Adipose tissue (tissue), 3 donors: ENCODE data around the gene BMP6. TPM values are rescaled to one million over a fixed set of nuclear protein-coding genes. Genes with fewer than 3 reads are reported as not detected.
"Not testable (repeated sequence)": the region's sequence is repeated elsewhere in the genome, so short reads cannot be mapped to it uniquely, and the experiment has no call there.

Experiments used
- H3K27ac ChIP-seq: one replicate; pipeline ENCODE4 v1.5.1; 2013; ENCODE audit warnings: low read depth, low read length
- WGBS, 3 donors: extraction: QIAGEN DNeasy Blood & Tissue Kit; methylation state at CpG; one replicate each; pipeline ENCODE4 v1.1.7; 2013; 5-methylcytosine and 5-hydroxymethylcytosine counted together
- polyA plus RNA-seq, 3 donors: library from polyadenylated mRNA; stranded (reverse); fragments of 200-250 nt; gene quantifications; one replicate each; pipeline ENCODE4 v1.2.3, GENCODE V29; 2013
- donor health status: healthy with polysubstance abuse.
- donor health status: Bipolar disorder and iron deficiency.
- donor health status: healthy.

Gene BMP6
- polyA plus RNA-seq, 3 donors, result 0.83 to 10.1 (median 3.1) TPM

- 74 to 82% (median 75%) methylated on average over 9 of the region's 9 CpGs for WGBS, 3 donors
- no peak overlapping the region for H3K27ac ChIP-seq
Measured at GRCh38 chr6:7811441-7811840, 85.5 kb downstream of the BMP6 start.

- H3K27ac ChIP-seq, result no peak overlapping the region
- 46 to 70% (median 69%) methylated on average over 2 of the region's 2 CpGs for WGBS, 3 donors
Measured at GRCh38 chr6:7812623-7813022, 86.7 kb downstream of the BMP6 start.

GRCh38 chr6:7813193-7813592 lies 87.3 kb downstream of the BMP6 start:
- 94 to 100% (median 95%) methylated on average over 1 of the region's 1 CpG for WGBS, 3 donors
- no peak overlapping the region for H3K27ac ChIP-seq

GRCh38 chr6:7813704-7814103 lies 87.8 kb downstream of the BMP6 start:
- no peak overlapping the region for H3K27ac ChIP-seq
- 77 to 85% (median 84%) methylated on average over 3 of the region's 3 CpGs for WGBS, 3 donors

- H3K27ac ChIP-seq, result no peak overlapping the region
- WGBS, 3 donors, result 55 to 72% (median 64%) methylated on average over 5 of the region's 5 CpGs
Measured at GRCh38 chr6:7815716-7816115, 89.8 kb downstream of the BMP6 start.

GRCh38 chr6:7817184-7817583 lies 91.3 kb downstream of the BMP6 start:
- not testable (repeated sequence) for H3K27ac ChIP-seq
- 94 to 98% (median 94%) methylated on average over 5 of the region's 5 CpGs for WGBS, 3 donors

GRCh38 chr6:7818257-7819214 lies 92.6 kb downstream of the BMP6 start:
- no peak overlapping the region for H3K27ac ChIP-seq
- WGBS, 3 donors, result 63 to 82% (median 73%) methylated on average over 13 of the region's 13 CpGs

- 57 to 83% (median 67%) methylated on average over 3 of the region's 3 CpGs for WGBS, 3 donors
- no peak overlapping the region for H3K27ac ChIP-seq
Measured at GRCh38 chr6:7819431-7820015, 93.6 kb downstream of the BMP6 start.

GRCh38 chr6:7820288-7820835 lies 94.5 kb downstream of the BMP6 start:
- WGBS, 3 donors, result 76 to 89% (median 83%) methylated on average over 9 of the region's 9 CpGs
- H3K27ac ChIP-seq, result no peak overlapping the region

GRCh38 chr6:7821426-7821825 lies 95.5 kb downstream of the BMP6 start:
- no peak overlapping the region for H3K27ac ChIP-seq
- 84 to 98% (median 97%) methylated on average over 5 of the region's 5 CpGs for WGBS, 3 donors

GRCh38 chr6:7823552-7823951 lies 97.7 kb downstream of the BMP6 start:
- 87 to 93% (median 91%) methylated on average over 3 of the region's 3 CpGs for WGBS, 3 donors
- no peak overlapping the region for H3K27ac ChIP-seq

- H3K27ac ChIP-seq, result no peak overlapping the region
- 69 to 94% (median 87%) methylated on average over 5 of the region's 5 CpGs for WGBS, 3 donors
Measured at GRCh38 chr6:7825986-7826385, 100.1 kb downstream of the BMP6 start.

- no peak overlapping the region for H3K27ac ChIP-seq
- 52 to 71% (median 62%) methylated on average over 7 of the region's 7 CpGs for WGBS, 3 donors
Measured at GRCh38 chr6:7827142-7827541, 101.2 kb downstream of the BMP6 start.

GRCh38 chr6:7828124-7828523 lies 102.2 kb downstream of the BMP6 start:
- WGBS, 3 donors, result 85 to 89% (median 86%) methylated on average over 5 of the region's 5 CpGs

GRCh38 chr6:7832904-7833750 lies 107.2 kb downstream of the BMP6 start:
- WGBS, 3 donors, result 83 to 87% (median 83%) methylated on average over 9 of the region's 9 CpGs
- no peak overlapping the region for H3K27ac ChIP-seq

More at GRCh38 chr6:7828124-7828523, 102.2 kb downstream of the BMP6 start:
- no peak overlapping the region for H3K27ac ChIP-seq

- 42 to 64% (median 58%) methylated on average over 4 of the region's 4 CpGs for WGBS, 3 donors
- no peak overlapping the region for H3K27ac ChIP-seq
Measured at GRCh38 chr6:7833751-7834070, 107.8 kb downstream of the BMP6 start.

- 59 to 94% (median 92%) methylated on average over 4 of the region's 4 CpGs for WGBS, 3 donors
- H3K27ac ChIP-seq, result no peak overlapping the region
Measured at GRCh38 chr6:7836371-7837026, 110.6 kb downstream of the BMP6 start.

GRCh38 chr6:7841781-7842468 lies 116.0 kb downstream of the BMP6 start:
- 64 to 66% (median 64%) methylated on average over 3 of the region's 3 CpGs for WGBS, 3 donors
- H3K27ac ChIP-seq, result no peak overlapping the region
